Measurements from ENCODE around the gene DACH2.
A peak's percentile ranks its signal among the peaks of the same experiment; 100 is the strongest.
"Not testable (repeated sequence)": the region's sequence is repeated elsewhere in the genome, so short reads cannot be mapped to it uniquely, and the experiment has no call there.

DACH2 gene

DNA sequence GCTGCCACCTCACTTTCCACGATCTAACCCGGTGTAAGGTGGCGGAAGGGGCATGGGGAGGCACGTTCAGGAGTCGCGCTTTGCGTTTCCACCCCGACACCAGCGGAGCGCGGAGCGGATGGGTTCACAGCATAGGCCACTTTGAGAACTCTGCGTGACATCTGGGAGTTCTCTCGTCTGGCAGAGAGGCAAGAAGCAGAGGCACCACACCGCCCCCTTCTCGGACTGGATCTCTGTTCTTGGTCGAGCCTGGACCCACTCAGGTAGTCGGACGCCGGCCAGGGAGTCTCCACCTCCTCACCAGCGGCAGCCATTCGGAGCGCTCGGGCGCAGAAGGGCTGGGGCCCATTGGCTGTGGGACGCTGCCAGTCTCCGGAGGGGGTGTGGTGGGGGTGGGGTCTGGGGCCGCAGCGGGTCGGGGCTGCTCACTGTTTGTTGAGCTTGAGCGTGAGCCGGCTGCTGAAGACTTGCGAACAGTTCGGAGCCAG lies at the start of gene DACH2:
Gene DACH2 (plus strand): TSS at position 428 of the 488 bp plus-strand sequence.
- DNase-seq: peak; percentile 13

DNA sequence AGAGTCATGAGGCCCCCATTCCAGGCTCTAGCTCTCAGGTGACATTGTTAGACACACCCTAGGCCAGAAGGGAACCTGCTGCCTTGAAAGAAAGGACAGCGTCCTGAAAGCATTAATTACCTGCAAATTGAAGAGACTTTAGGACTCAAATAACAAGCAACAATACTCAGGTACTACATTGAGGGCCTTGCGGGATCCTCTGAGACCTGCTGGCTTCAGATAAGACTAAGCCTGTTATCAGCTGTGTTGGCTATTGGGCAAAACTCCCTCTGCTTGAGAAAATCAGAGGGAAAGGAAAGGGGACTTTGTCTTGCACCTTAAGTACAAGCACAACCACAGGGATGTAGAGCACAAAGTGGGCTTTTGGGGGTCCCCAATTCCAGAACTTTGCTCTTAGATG lies 45.9 kb upstream of the DACH2 start:
- DNase-seq: no peak

DNA sequence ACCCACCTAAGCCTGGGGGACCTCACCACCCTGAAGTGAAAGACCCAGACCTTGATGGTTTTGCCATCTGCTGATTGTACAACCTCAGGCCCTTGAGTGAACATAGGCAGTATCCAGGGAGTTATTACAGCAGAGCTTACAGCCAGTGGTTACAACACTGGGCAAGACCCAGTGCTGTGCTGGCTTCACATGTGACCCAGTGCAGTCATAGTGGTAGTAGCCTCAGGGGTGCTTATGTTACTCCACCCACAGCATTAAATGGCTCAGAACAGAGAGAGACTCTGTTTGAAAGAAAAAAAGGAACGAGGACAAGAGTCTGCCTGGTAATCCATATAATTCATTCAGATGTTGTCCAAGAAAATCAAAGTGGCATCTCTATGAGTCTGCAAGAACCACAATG lies 45.2 kb upstream of the DACH2 start:
- DNase-seq: no peak

DNA sequence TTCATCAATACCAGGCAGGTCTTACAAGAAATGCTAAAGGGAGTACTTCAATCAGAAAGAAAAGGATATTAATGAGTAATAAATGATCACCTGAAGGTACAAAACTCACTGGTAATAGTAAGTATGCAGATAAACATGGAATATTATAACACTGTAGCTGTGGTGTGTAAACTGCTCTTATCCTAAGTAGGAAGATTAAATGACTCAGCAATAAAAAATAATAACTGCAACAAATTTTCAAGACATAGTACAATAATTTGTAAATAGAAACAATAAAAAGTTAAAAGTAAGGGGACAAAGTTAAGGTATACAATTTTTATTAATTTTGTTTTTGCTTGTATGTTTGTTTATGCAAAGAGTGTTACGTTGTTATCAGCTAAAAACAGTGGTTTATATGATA lies 43.7 kb upstream of the DACH2 start:
- no peak for DNase-seq

DNA sequence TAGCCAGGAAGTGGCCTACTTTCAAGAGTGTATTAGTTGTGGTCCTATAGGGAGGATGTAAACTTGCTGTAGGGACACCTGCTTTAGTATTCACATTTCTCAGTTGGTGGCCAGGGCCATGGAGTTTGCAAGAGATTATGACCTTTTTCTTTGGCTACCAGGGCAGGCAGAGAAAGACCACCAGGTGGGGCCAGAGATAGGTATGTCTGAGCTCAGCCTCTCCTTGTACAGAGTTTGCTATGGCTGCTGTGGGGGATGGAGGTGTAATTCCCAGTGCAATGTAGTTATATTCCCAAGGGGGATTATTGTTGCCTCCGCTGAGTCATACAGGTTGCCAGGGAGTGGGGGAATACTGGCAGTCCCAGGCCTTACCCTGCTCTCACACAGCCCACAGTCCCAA lies 26.3 kb upstream of the DACH2 start:
- no peak for DNase-seq

DNA sequence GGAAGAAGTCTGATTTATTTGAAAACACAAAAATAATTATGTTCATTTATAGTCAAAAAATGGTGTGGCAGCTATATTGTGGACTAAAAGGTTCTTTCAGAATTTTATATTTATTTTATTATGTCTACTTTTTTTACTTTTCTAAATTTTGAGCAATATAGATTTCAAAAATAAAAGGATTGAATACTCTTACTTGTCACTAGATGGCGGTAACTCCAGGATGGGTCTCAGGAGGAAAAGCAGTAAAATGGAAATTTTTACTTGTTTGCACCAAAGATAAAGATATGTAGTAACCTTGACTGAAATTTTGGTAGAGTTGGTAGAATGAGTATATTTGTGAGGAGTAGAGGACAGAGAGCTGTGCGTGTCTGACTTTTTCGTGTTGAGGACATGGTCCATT lies 14.5 kb upstream of the DACH2 start:
- no peak for DNase-seq

DNA sequence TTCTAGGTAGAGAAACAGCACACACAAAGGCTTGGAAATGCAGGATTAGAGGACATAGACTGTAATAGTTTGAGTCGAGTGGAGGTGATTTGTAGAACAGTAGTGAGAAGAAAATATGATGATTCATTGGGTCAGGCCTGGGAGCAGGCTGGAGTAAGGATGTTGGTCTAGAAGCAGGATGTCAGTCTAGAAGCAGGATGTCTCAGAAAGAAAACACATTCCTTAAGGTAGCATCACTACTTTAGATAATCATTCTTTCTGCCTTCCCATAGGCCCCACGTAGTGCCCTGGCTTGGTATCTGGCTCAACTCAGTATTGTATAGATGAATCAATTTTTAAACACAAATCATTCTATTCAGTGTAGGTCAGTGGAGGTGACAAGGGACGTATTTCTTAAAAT lies 11.2 kb upstream of the DACH2 start:
- no peak for DNase-seq

DNA sequence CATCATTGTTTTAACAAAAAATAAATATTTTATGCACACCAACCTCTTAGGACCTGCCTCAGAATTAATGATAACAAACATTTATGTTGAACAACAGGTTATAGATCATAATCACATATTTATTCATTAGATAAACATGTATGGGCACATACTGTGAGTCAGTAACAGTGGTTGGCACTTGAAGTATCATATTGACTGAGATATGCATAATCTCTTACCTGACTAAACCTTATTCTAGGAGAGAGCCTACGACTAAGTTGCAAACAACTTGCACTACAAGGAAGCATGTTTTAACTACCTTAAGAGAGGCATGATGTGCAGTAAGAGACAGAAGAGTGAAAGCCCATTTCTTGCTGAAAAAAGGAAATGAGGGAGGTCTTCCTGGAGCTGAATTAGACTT lies 6.5 kb upstream of the DACH2 start:
- no peak for DNase-seq

DNA sequence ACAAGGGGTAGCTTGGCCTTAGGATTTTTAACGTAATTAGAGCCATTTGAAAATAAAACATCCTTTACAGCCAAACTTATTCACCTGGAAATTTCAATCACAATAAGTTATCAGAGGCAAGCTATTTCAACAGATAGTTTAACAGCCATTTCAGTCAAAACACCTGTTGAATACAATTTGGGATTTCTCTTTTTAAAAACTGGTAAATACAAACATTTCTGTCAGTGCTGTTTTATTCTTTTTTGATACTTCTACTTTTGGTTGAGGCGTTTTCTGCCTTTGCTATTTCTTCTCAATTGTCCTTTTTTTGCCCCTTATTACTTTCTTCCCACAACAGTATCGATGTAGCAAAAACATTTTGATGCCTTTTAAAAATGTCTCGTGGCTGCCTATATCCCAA lies 2.1 kb upstream of the DACH2 start:
- DNase-seq: no peak

DNA sequence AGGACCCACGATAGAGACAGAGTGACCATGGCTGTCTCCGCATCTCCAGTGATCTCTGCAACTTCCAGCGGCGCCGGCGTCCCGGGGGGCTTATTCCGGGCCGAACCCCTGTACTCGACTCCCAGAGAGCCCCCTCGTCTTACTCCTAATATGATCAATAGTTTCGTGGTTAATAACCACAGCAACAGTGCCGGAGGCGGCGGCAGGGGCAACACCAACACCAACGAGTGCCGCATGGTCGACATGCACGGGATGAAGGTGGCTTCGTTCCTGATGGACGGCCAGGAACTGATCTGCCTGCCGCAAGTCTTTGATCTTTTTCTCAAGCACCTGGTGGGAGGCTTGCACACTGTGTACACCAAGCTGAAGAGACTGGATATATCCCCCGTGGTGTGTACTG lies 343 bp downstream of the DACH2 start:
- no peak for DNase-seq

DNA sequence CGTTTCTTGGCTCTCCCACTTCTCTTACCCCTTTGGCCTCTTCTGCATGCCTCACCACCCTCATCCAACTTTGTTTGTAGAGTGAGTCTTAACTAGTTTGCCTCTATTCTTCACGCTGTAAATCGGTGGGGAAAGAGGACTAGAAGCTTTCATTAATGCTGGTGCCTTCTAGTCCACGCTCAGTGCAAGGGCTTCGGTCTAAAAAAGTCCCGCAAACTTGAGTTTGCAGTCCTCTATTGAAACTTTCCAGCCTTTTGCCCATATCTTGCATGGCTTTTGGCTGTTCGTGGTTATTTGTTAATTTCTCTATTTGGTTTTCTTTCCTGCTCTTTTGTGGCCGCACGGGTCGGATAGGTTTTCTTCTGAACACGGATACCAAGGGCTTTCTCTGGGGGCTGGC lies 868 bp downstream of the DACH2 start:
- no peak for DNase-seq

DNA sequence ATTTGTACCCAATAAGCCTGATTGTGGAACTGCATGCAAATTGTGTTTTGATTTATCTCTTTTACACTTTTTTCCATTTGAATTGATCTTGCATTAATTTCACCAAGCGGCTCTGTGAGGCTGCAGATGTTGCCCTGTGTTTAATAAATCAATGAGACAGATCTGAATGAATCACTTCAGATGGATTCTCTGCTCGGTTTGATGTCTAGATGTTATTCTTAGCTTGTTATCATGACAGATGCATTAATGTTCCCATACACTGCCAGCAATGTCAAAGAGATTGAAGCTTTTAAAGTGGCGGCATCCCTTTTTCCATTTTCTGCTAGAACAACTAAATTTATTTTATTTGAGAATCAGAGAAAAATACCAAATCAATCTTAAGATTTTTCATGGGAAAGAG lies 6.3 kb downstream of the DACH2 start:
- no peak for DNase-seq

DNA sequence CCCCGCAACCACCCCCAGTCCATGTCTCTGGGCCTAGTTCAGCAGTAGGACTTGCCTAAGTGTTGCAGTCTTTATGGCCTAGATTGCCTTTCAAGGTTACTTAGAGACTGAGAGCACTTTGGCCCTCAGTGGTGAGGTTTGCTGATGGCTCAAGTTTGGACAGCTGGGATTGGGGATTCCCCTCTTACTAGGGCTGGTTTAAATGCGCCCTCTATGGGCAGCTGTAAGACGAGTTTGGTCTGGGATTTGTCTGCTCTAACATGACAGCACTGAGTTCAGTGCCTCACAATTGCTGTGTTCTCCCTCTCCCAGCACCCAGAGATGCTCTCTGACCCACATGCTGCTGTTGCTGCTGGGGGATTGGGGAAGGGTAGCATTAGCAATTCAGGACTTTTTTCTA lies 23.1 kb downstream of the DACH2 start:
- no peak for DNase-seq

DNA sequence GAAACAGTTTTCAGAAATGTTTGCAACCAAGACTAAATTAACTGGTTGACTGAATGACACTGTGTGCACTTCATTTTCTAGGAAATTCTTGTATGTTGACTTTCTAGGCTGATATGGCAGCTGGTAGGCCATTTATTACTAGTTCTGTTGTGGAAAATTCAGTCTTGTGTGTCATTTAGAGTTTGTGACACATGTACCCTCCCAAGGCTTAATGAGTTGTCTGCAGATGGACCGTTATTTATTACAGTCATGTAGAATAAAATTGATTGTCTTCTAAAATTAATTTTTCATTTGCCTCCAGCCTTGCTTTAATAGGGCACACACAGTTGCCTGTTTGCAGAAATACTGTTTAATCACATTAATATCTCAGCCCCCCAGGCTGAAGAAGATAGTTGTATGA lies 30.7 kb downstream of the DACH2 start:
- DNase-seq: no peak

DNA sequence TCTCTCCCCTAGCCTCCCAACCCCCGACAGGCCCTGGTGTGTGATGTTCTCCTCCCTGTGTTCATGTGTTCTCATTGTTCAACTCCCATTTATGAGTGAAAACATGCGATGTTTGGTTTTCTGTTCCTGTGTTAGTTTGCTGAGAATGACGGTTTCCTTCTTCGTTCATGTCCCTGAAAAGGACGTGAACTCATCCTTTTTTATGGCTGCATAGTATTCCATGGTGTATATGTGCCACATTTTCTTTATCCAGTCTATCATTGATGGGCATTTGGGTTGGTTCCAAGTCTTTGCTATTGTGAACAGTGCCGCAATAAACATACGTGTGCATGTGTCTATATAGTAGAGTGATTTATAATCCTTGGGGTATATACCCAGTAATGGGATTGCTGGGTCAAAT lies 33.1 kb downstream of the DACH2 start:
- not testable (repeated sequence) for DNase-seq

DNA sequence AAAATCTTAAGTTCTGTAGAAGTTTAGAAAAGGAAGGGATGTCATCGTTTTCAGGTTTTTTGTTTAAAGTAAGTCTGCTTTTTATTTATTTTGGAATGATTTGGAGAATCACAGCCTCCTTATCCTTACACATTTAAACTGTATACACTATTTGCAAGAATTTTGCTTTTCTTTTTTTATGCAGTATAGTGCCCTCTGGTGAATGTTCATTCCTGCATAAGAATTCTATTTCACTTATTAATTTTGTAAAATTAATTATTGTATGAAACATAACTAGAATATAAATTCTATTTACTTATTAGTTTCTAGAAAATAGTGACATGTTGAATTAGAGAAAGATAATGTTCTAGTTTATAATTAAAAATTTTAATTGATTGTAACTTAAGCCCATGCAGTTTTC lies 44.6 kb downstream of the DACH2 start:
- no peak for DNase-seq

DNA sequence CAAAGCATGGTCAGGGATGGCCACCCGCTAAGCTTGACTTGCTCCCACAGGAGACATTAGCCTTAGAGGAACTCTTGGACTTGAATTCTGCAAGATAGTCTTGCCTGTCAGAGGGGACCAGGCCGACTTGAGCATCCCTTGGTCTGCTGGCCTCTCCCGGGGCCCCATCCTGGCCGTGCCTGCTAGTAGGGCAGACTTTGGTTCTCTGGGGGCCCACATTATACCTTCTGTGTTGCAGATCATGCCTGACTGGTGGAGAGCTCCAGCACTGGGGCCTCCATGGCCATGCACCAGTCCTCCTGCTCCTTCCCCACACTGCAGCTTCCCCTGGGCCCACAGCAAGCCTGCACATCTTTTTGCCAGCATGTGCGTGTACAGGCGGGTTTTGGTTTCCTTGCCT lies 46.5 kb downstream of the DACH2 start:
- DNase-seq: no peak

DNA sequence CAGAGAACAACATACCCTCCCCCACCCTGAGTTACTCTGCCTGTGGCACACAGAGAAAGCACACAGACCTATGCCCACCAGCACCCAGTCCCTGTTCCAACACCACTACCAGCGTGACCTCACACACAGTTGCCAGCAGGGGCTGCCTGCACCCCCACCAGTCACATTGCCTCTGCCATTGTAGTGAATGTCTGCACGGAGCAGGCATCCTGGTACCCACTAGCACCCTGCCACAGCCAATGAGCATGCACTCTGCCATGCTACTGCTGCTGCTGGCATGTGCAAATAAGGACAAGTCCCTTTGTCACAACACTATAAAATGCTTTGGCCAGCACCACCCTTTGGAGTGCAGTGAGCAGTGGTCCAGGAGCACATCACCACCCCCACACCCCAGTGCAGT lies 47.1 kb downstream of the DACH2 start:
- no peak for DNase-seq

DNA sequence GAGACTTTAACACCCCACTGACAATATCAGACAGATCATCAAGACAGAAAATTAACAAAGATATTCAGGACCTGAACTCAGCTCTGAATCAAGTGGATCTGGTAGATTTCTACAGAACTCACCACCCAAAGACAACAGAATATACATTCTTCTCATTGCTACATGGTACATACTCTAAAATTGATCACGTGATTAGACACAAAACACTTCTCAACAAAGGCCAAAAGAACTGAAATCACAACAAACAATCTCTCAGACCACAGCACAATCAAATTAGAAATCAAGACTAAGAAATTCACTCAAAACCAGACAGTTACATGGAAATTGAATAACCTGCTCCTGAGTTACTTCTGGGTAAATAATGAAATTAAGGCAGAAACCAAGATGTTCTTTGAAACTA lies 49.6 kb downstream of the DACH2 start:
- DNase-seq: no peak

DNA sequence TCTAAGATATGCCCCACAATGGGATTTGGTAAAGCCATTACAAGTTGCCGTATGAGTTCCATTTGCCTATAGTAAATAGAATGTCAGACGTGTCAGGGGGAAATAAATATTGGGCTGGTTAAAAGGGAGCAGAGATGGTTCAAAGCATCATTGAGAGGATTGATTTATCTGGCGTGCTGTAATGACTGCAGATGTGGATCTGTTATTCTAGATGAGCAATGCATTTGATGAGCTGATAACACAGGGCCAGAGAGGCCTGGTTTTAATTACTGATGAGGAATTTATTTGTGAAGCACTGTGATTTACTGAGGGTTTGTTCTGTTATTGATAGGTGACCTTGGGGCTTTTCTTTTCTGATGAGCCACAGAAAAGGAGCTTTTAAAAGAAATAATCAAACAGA lies 62.5 kb downstream of the DACH2 start:
- no peak for DNase-seq

DNA sequence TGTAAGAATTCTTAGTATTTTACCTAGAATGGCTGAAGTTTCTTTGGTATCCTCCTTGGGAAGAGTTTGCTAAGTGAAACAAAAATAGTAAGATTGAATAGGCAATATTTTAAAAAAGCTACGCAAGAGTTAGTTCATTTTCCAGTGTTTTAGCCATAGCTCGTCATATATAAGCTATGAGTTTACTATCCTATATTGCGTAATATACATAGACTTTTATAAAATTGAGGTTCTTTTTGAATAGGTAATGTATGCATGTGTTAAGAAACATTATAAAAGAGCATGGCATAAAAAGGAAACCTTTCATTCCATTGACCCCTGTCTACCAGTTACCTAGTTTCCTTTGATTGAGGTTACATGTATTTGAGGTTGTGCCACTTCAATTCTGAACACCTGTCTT lies 67.0 kb downstream of the DACH2 start:
- no peak for DNase-seq

DNA sequence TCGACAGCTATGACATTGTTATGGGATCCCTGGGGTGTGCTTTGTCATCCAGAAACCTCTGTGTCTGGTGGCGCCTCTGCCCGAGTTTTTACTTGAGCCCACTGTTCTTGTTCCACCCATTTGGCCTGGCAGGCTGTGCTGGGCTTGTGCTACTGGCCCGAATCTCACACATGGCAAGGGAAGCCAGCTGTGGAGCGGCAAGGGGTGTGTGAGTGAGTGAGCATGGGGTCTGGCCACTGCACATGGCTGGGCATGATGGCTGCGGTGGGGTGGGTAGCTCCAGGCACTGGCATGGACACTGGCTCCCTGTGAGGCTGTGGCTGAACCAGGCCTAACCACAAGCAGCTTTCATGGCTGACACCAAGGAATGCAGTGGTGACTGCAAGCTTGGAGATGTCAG lies 89.2 kb downstream of the DACH2 start:
- no peak for DNase-seq

DNA sequence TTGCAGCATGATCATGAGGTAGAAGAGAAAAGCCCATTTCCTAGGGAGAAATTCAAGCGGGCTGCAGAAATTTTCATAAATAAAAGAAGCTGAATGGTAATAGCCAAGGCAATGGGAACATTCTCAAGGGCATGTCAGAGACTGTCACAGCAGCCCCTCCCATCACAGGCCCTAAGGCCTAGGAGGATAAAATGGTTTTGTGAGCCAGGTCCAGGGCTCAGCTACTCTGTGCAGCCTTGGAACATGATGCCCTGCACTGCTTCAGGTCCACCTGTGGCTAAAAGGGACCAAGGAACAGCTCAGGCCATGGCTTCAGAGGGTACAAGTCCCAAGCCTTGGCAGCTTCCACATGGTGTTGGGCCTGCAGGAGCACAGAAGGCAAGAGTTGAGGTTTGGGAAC lies 93.3 kb downstream of the DACH2 start:
- DNase-seq: no peak

DNA sequence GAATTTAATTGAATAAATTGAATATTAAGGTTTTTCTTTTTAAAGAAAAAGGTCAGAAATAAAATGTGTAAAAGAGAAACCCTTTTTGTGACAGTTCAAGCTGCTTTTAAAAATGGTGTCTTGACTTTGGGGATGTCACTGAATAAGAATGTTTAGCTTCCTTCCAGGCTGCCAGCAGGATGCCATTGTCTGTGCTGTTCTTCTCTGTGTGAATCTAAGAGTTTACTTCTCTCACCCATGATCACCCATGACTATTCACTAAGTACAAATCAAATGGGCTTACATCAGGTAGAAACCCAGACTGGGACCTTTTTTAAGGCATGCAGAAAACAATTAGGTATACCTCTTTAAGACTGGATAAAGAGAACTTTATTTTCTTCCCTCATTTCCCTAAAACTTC lies 115.3 kb downstream of the DACH2 start:
- no peak for DNase-seq

DNA sequence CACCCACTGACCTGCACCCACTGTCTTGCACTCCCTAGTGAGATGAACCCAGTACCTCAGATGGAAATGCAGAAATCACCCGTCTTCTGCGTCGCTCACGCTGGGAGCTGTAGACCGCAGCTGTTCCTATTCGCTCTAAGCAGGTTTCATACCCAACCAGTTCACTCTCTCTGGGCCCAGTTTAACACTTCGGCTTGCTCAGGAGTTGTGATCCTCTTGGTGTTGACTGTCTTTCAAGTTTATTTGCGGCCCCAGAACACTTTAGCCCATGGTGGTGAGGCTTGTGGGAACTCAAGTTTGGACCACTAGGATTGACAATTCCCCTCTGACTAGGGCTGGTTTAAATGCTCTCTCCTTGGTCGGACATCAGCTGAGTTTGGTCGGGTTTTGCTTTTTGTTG lies 147.0 kb downstream of the DACH2 start:
- no peak for DNase-seq

DNA sequence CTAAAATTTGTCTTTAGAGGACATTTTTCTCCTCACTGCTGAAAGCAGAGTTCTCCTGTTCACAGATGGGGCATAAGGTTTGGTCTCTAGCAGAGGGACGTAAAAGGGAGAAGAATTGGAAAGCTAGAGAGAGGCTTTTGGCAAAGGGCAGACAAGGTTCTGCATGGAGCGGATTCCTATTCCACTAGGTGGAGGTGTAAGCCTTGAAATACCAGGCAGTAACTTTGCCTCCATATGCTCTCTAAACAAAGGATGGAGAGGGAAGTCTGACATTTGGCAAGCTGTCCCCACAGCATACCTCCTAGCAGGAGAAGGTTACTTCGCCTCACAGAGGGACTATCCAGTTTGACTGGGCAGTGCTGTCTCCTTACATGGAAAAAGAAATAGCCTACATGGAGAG lies 174.7 kb downstream of the DACH2 start:
- no peak for DNase-seq

All from activated CD4-positive, alpha-beta T cell treated with anti-CD3 and anti-CD28 coated beads for 1 hour (primary cell).